Measurements from ENCODE around the gene MAN2A1.

DNA sequence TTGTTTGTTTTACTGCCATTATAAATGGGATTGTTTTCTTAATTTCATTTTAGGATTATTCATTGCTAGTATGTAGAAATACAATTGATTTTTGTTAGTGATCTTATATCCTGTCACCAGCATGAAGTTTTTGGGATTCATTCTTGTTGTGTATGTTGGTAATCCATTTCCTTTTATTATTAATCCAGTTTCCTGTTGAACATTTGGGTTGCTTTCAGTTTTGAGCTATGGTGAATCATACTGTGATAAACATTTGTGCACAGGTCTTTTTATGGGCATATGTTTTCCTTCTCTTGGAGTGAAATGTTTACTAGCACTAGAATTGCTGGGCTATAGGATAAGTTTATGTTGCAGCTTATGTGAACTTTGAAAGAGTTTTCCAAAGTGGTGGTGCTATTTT is 69.6 kb downstream of the MAN2A1 start:
- TF ChIP-seq, protein P1, sequence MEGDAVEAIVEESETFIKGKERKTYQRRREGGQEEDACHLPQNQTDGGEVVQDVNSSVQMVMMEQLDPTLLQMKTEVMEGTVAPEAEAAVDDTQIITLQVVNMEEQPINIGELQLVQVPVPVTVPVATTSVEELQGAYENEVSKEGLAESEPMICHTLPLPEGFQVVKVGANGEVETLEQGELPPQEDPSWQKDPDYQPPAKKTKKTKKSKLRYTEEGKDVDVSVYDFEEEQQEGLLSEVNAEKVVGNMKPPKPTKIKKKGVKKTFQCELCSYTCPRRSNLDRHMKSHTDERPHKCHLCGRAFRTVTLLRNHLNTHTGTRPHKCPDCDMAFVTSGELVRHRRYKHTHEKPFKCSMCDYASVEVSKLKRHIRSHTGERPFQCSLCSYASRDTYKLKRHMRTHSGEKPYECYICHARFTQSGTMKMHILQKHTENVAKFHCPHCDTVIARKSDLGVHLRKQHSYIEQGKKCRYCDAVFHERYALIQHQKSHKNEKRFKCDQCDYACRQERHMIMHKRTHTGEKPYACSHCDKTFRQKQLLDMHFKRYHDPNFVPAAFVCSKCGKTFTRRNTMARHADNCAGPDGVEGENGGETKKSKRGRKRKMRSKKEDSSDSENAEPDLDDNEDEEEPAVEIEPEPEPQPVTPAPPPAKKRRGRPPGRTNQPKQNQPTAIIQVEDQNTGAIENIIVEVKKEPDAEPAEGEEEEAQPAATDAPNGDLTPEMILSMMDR (conservative IDR thresholded peaks at IDR 0.05; ENCODE audit: low read length) = no peak
- TF ChIP-seq EZH2phosphoT487 (IDR thresholded peaks at IDR 0.05; ENCODE audit: borderline replicate concordance, low read depth, low read length) = no peak
